HG03064 (cell line): Measurements from ENCODE around the gene FAM161B.
"Not testable (repeated sequence)": the region's sequence is repeated elsewhere in the genome, so short reads cannot be mapped to it uniquely, and the experiment has no call there.

Source experiments
- ATAC-seq: cut with Tn5 transposase; IDR thresholded peaks from one replicate; pipeline ENCODE4 v1.9.1; 2021; ENCODE audit warnings: low read depth; ENCODE audit not compliant: unreplicated experiment

FAM161B gene

GRCh38 chr14:73949752-73950734, at the start of gene FAM161B, which contains the start of gene COQ6:
Gene FAM161B (minus strand): TSS chr14:73950094. CDS start chr14:73950026, 68 bp downstream.
Gene COQ6 (plus strand): TSS chr14:73950302. CDS start chr14:73950333, 31 bp downstream.
- ATAC-seq, result peak; percentile 83

- ATAC-seq, result no peak
Measured at GRCh38 chr14:73998726-73999125, 48.8 kb upstream of the FAM161B start.

GRCh38 chr14:73997944-73998447, 48.1 kb upstream of the FAM161B start:
- no peak for ATAC-seq

- ATAC-seq, result no peak
Measured at GRCh38 chr14:73997108-73997943, 47.4 kb upstream of the FAM161B start.

GRCh38 chr14:73996731-73997107, 46.8 kb upstream of the FAM161B start:
- ATAC-seq, result no peak

GRCh38 chr14:73995977-73996378, 46.1 kb upstream of the FAM161B start:
- no peak for ATAC-seq

- not testable (repeated sequence) for ATAC-seq
Measured at GRCh38 chr14:73994926-73995325, 45.0 kb upstream of the FAM161B start.

- ATAC-seq, result no peak
Measured at GRCh38 chr14:73991092-73991491, 41.2 kb upstream of the FAM161B start.

- not testable (repeated sequence) for ATAC-seq
Measured at GRCh38 chr14:73988656-73989055, 38.8 kb upstream of the FAM161B start.

- ATAC-seq, result no peak
Measured at GRCh38 chr14:73988065-73988464, 38.2 kb upstream of the FAM161B start.

GRCh38 chr14:73977896-73978295, 28.0 kb upstream of the FAM161B start:
- ATAC-seq, result no peak

- no peak for ATAC-seq
Measured at GRCh38 chr14:73976125-73976524, 26.2 kb upstream of the FAM161B start.

GRCh38 chr14:73973497-73973896, 23.6 kb upstream of the FAM161B start:
- no peak for ATAC-seq

GRCh38 chr14:73968885-73969284, 19.0 kb upstream of the FAM161B start:
- no peak for ATAC-seq

- ATAC-seq, result no peak
Measured at GRCh38 chr14:73965216-73965615, 15.3 kb upstream of the FAM161B start.

- no peak for ATAC-seq
Measured at GRCh38 chr14:73961192-73961591, 11.3 kb upstream of the FAM161B start.

- no peak for ATAC-seq
Measured at GRCh38 chr14:73958591-73958990, 8.7 kb upstream of the FAM161B start.

- ATAC-seq, result no peak
Measured at GRCh38 chr14:73955674-73956073, 5.8 kb upstream of the FAM161B start.

GRCh38 chr14:73953731-73954130, 3.8 kb upstream of the FAM161B start:
- no peak for ATAC-seq

- ATAC-seq, result no peak
Measured at GRCh38 chr14:73945159-73945670, 4.7 kb downstream of the FAM161B start.
